ENCODE measurements around the gene SLC39A6.

Gene SLC39A6

GRCh38 chr18:36132756-36133155 lies 3.6 kb upstream of the SLC39A6 start:
- peaks cover 20% of the 10 kb centered on the region for H3K4me1 ChIP-seq (ENCODE audit: control insufficient read depth, insufficient read depth, low read length)
- H3K27me3 ChIP-seq (replicated peaks; ENCODE audit: control insufficient read depth, insufficient read depth, low read length), result no peaks in the 10 kb centered on the region
- no peak for DNase-seq (ENCODE audit: low read depth)
- H3K36me3 ChIP-seq (ENCODE audit: control insufficient read depth, insufficient read depth, low read length, severe bottlenecking), result peaks cover 20% of the 10 kb centered on the region
- H3K4me3 ChIP-seq (ENCODE audit: low read length), result no peak overlapping the region
- H3K9ac ChIP-seq (ENCODE audit: low read length), result no peak overlapping the region
- H3K9me3 ChIP-seq (ENCODE audit: control insufficient read depth, low read length), result no peaks in the 10 kb centered on the region

GRCh38 chr18:36131692-36132483 lies 2.7 kb upstream of the SLC39A6 start:
- H3K4me3 ChIP-seq (ENCODE audit: low read length), result peak overlapping the region; percentile 97
- H3K27me3 ChIP-seq (replicated peaks; ENCODE audit: control insufficient read depth, insufficient read depth, low read length), result no peaks in the 10 kb centered on the region
- H3K9me3 ChIP-seq (ENCODE audit: control insufficient read depth, low read length), result no peaks in the 10 kb centered on the region
- no peak overlapping the region for H3K9ac ChIP-seq (ENCODE audit: low read length)
- H3K4me1 ChIP-seq (ENCODE audit: control insufficient read depth, insufficient read depth, low read length), result peaks cover 21% of the 10 kb centered on the region
- H3K36me3 ChIP-seq (ENCODE audit: control insufficient read depth, insufficient read depth, low read length, severe bottlenecking), result peaks cover 12% of the 10 kb centered on the region
- no peak for DNase-seq (ENCODE audit: low read depth)

- Histone ChIP-seq H3K27me3 (replicated peaks; ENCODE audit: control insufficient read depth, insufficient read depth, low read length) (no peaks in the 10 kb centered on the region), H3K4me3 (ENCODE audit: low read length) (peak overlapping the region; percentile 97), H3K36me3 (ENCODE audit: control insufficient read depth, insufficient read depth, low read length, severe bottlenecking) (peaks cover 10% of the 10 kb centered on the region), H3K9me3 (ENCODE audit: control insufficient read depth, low read length) (no peaks in the 10 kb centered on the region), H3K9ac (ENCODE audit: low read length) (peak overlapping the region; percentile 96), H3K4me1 (ENCODE audit: control insufficient read depth, insufficient read depth, low read length) (peaks cover 21% of the 10 kb centered on the region)
- DNase-seq (ENCODE audit: low read depth), result no peak
These were observed 1.9 kb upstream of the SLC39A6 start for GRCh38 chr18:36130883-36131653.

GRCh38 chr18:36130039-36130831 lies 1.1 kb upstream of the SLC39A6 start:
- Histone ChIP-seq H3K4me1 (ENCODE audit: control insufficient read depth, insufficient read depth, low read length) (peaks cover 21% of the 10 kb centered on the region), H3K9me3 (ENCODE audit: control insufficient read depth, low read length) (no peaks in the 10 kb centered on the region), H3K9ac (ENCODE audit: low read length) (peak overlapping the region; percentile 96), H3K27me3 (replicated peaks; ENCODE audit: control insufficient read depth, insufficient read depth, low read length) (no peaks in the 10 kb centered on the region), H3K4me3 (ENCODE audit: low read length) (peak overlapping the region; percentile 97), H3K36me3 (ENCODE audit: control insufficient read depth, insufficient read depth, low read length, severe bottlenecking) (peaks cover 10% of the 10 kb centered on the region)
- DNase-seq (ENCODE audit: low read depth), result peak; percentile 14

- peaks cover 21% of the 10 kb centered on the region for H3K4me1 ChIP-seq (ENCODE audit: control insufficient read depth, insufficient read depth, low read length)
- H3K9me3 ChIP-seq (ENCODE audit: control insufficient read depth, low read length), result no peaks in the 10 kb centered on the region
- H3K36me3 ChIP-seq (ENCODE audit: control insufficient read depth, insufficient read depth, low read length, severe bottlenecking), result peaks cover 13% of the 10 kb centered on the region
- no peaks in the 10 kb centered on the region for H3K27me3 ChIP-seq (replicated peaks; ENCODE audit: control insufficient read depth, insufficient read depth, low read length)
- peak overlapping the region; percentile 97 for H3K4me3 ChIP-seq (ENCODE audit: low read length)
- H3K9ac ChIP-seq (ENCODE audit: low read length), result peak overlapping the region; percentile 96
- DNase-seq (ENCODE audit: low read depth), result no peak
These were observed 237 bp downstream of the SLC39A6 start for GRCh38 chr18:36128907-36129299.

- peak; percentile 58 for DNase-seq (ENCODE audit: low read depth)
- Histone ChIP-seq H3K4me3 (ENCODE audit: low read length) (peak overlapping the region; percentile 97), H3K36me3 (ENCODE audit: control insufficient read depth, insufficient read depth, low read length, severe bottlenecking) (peaks cover 17% of the 10 kb centered on the region), H3K27me3 (replicated peaks; ENCODE audit: control insufficient read depth, insufficient read depth, low read length) (no peaks in the 10 kb centered on the region), H3K9me3 (ENCODE audit: control insufficient read depth, low read length) (no peaks in the 10 kb centered on the region), H3K9ac (ENCODE audit: low read length) (peak overlapping the region; percentile 96), H3K4me1 (ENCODE audit: control insufficient read depth, insufficient read depth, low read length) (peaks cover 21% of the 10 kb centered on the region)
These were observed 640 bp downstream of the SLC39A6 start for GRCh38 chr18:36128530-36128870.

- no peaks in the 10 kb centered on the region for H3K27me3 ChIP-seq (replicated peaks; ENCODE audit: control insufficient read depth, insufficient read depth, low read length)
- H3K36me3 ChIP-seq (ENCODE audit: control insufficient read depth, insufficient read depth, low read length, severe bottlenecking), result peaks cover 22% of the 10 kb centered on the region
- peak overlapping the region; percentile 97 for H3K4me3 ChIP-seq (ENCODE audit: low read length)
- peak overlapping the region; percentile 96 for H3K9ac ChIP-seq (ENCODE audit: low read length)
- H3K9me3 ChIP-seq (ENCODE audit: control insufficient read depth, low read length), result no peaks in the 10 kb centered on the region
- H3K4me1 ChIP-seq (ENCODE audit: control insufficient read depth, insufficient read depth, low read length), result peaks cover 21% of the 10 kb centered on the region
- no peak for DNase-seq (ENCODE audit: low read depth)
These were observed 1.2 kb downstream of the SLC39A6 start for GRCh38 chr18:36127836-36128529.

GRCh38 chr18:36126668-36127067 lies 2.5 kb downstream of the SLC39A6 start:
- no peak overlapping the region for H3K9ac ChIP-seq (ENCODE audit: low read length)
- no peaks in the 10 kb centered on the region for H3K9me3 ChIP-seq (ENCODE audit: control insufficient read depth, low read length)
- peaks cover 35% of the 10 kb centered on the region for H3K36me3 ChIP-seq (ENCODE audit: control insufficient read depth, insufficient read depth, low read length, severe bottlenecking)
- no peak overlapping the region for H3K4me3 ChIP-seq (ENCODE audit: low read length)
- no peaks in the 10 kb centered on the region for H3K27me3 ChIP-seq (replicated peaks; ENCODE audit: control insufficient read depth, insufficient read depth, low read length)
- peaks cover 17% of the 10 kb centered on the region for H3K4me1 ChIP-seq (ENCODE audit: control insufficient read depth, insufficient read depth, low read length)
- DNase-seq (ENCODE audit: low read depth), result no peak

GRCh38 chr18:36124841-36125240 lies 4.3 kb downstream of the SLC39A6 start:
- peaks cover 7% of the 10 kb centered on the region for H3K4me1 ChIP-seq (ENCODE audit: control insufficient read depth, insufficient read depth, low read length)
- no peak overlapping the region for H3K9ac ChIP-seq (ENCODE audit: low read length)
- H3K27me3 ChIP-seq (replicated peaks; ENCODE audit: control insufficient read depth, insufficient read depth, low read length), result no peaks in the 10 kb centered on the region
- H3K4me3 ChIP-seq (ENCODE audit: low read length), result no peak overlapping the region
- DNase-seq (ENCODE audit: low read depth), result no peak
- peaks cover 45% of the 10 kb centered on the region for H3K36me3 ChIP-seq (ENCODE audit: control insufficient read depth, insufficient read depth, low read length, severe bottlenecking)
- H3K9me3 ChIP-seq (ENCODE audit: control insufficient read depth, low read length), result no peaks in the 10 kb centered on the region

- H3K9me3 ChIP-seq (ENCODE audit: control insufficient read depth, low read length), result no peaks in the 10 kb centered on the region
- H3K9ac ChIP-seq (ENCODE audit: low read length), result no peak overlapping the region
- DNase-seq (ENCODE audit: low read depth), result no peak
- H3K36me3 ChIP-seq (ENCODE audit: control insufficient read depth, insufficient read depth, low read length, severe bottlenecking), result peaks cover 64% of the 10 kb centered on the region
- H3K4me1 ChIP-seq (ENCODE audit: control insufficient read depth, insufficient read depth, low read length), result no peaks in the 10 kb centered on the region
- H3K4me3 ChIP-seq (ENCODE audit: low read length), result no peak overlapping the region
- H3K27me3 ChIP-seq (replicated peaks; ENCODE audit: control insufficient read depth, insufficient read depth, low read length), result no peaks in the 10 kb centered on the region
These were observed 8.8 kb downstream of the SLC39A6 start for GRCh38 chr18:36120297-36120696.

Measured in adipocyte (in vitro differentiated cells).